Spleen (tissue), 7 donors: Measurements from ENCODE around the gene TRIO.

ENCODE experiments used
- POLR2AphosphoS5 ChIP-seq, 3 donors: sonication (generic); formaldehyde crosslinking; IDR thresholded peaks; one replicate each; pipeline ENCODE4 v1.5.1; 2017; ENCODE audit warnings: antibody characterized with exemption in 3 of 3
- TF ChIP-seq, protein P1 (sequence below), 11 experiments: fragments of 200-600 bp in 7 of 11; fragments of 450-650 bp in 4 of 11; sonication (generic) in 4 of 11; IDR thresholded peaks in 8 of 11; conservative IDR thresholded peaks in 3 of 11; 1 replicate in 7 of 11; 2 replicates in 4 of 11; pipeline versions ENCODE4 v1.4.0 to v1.8.0; 2016 to 2021; ENCODE audit warnings: antibody characterized with exemption in 11 of 11, inconsistent platforms in 4 of 11, mild to moderate bottlenecking in 1 of 11
- donor health status: DM: no; HTN: no; CAD: no; lungs with moderate emphysema.
- donor health status: DM: no; HTN: no; CAD: no.
- donor health status: DM: no; HTN: no; CAD: no.

DNA sequence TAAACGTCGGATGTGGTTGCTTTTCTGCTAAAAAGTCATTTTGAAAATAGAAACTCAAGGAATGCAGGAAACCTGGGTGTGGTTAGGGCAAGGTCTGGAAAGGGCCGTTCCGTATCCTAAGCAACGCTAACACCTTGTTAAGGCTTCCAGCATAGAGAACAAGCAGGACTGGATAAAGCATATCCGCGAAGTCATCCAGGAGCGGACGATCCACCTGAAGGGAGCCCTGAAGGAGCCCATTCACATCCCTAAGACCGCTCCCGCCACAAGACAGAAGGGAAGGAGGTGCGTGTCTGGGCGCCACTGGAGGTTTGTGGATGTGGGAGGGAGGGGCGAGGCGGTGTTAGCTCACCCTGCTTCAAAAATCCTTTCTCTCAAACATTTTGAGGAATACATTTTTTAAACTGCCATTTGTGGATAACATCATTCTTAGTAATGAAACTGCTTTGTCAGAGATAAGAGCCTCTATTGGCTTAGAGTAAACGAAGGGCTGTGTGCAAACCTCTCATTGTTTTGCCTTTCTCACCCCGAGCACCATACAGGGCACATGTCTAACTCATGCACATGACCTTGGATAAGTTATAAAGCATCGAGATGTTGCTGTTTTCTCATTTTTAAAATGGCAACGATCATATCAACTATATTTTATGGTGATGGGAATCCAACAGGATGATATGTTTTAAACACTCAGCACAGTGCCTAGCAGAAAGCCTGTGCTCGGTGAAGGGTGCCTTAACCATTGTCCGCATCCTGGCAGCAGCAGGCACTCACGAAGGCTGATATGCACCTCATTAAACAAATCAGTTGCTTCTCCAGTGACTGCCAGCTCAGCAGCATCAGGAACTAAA is 262.8 kb downstream of the TRIO start:
- TF ChIP-seq, protein P1, sequence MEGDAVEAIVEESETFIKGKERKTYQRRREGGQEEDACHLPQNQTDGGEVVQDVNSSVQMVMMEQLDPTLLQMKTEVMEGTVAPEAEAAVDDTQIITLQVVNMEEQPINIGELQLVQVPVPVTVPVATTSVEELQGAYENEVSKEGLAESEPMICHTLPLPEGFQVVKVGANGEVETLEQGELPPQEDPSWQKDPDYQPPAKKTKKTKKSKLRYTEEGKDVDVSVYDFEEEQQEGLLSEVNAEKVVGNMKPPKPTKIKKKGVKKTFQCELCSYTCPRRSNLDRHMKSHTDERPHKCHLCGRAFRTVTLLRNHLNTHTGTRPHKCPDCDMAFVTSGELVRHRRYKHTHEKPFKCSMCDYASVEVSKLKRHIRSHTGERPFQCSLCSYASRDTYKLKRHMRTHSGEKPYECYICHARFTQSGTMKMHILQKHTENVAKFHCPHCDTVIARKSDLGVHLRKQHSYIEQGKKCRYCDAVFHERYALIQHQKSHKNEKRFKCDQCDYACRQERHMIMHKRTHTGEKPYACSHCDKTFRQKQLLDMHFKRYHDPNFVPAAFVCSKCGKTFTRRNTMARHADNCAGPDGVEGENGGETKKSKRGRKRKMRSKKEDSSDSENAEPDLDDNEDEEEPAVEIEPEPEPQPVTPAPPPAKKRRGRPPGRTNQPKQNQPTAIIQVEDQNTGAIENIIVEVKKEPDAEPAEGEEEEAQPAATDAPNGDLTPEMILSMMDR (IDR thresholded peaks at IDR 0.05 in 8 of 11, conservative IDR thresholded peaks at IDR 0.05 in 3 of 11) = no peak
- no peak for TF ChIP-seq POLR2AphosphoS5 (IDR thresholded peaks at IDR 0.05)
